Stimulated activated naive CD4-positive, alpha-beta T cell treated with Interleukin-2 at 50 U/mL for 16 hours (primary cell): Measurements from ENCODE around the gene CLEC7A.

Source experiments
- DNase-seq: peaks from one replicate; lab custom pipeline; 2025; lab: John Stamatoyannopoulos, UW

CLEC7A gene

DNA sequence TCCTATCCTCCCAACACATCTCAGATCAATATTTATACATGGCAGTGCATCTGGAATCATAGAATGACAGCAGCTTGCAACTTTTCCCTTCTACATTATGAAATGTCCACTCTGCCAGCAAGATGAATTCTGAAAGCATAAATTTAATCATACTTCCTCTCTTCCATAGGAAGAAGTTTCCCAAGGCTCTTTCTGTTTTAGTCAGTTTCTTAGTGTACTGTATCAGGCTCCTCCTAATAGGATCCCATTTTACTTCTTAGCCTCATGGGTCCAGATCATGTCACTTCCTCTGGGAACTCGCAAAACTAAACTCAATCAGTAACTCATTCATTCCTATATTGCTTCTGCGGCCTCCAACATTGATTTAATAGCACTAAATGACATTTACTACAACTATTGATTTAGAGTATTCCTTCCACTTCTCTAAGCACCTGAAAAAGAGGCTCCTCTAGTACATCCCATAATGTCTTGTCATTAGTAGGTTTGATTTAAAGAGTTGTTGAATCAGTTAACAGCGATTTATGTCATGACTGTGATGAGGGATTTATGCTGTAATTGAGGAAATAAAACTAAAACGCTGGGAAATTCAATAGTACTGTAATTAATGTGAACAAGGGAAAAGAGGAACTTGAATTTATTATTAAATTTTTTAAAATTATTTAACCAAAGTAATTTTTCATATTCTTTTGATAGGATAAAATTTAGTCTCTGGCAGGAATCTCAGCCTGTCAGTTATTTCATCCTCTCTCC is 35.2 kb downstream of the CLEC7A start:
- no peak for DNase-seq

DNA sequence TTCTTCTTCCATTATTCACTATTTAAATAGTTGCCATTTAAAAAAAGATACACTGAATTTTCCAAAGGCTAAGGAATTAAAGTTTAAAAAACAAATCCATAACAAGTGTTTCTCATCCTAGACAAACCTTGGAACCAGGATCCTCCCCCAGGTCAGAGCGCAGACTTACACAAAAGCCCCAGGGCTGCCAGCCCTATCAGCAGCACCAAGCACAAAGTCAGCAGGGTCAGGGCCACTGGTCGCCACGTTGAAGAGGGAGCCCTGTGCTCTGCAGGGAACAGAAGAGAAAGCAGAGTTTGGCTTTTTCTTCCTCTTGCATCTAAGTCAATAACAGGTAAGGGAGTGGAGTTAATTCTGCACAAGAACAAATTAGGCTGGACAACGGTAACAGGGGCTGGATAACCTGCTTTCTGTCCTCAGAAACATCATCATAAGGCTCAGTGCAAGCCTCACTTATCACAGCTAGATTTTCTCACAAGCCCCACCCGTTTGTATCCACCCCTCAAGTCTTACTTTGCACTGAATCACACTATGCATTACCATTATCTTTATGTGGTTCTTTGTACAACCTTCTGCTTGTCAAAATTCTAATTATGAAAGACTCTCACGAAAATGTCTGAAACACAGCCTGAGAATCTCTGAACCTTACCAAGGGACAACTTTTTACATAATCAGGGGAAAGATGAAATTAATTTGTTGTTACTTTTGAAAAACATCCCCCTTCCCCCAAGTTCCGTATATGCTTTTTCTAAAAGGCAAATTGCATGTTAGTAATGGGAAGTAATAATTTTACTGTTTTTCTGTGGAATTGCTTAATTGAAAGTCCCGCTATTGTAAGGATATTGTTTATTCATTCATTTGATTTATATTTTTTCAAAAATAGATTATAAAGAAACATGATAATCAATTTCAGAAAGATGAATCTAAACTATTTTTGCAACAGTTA is 40.8 kb downstream of the CLEC7A start:
- no peak for DNase-seq

DNA sequence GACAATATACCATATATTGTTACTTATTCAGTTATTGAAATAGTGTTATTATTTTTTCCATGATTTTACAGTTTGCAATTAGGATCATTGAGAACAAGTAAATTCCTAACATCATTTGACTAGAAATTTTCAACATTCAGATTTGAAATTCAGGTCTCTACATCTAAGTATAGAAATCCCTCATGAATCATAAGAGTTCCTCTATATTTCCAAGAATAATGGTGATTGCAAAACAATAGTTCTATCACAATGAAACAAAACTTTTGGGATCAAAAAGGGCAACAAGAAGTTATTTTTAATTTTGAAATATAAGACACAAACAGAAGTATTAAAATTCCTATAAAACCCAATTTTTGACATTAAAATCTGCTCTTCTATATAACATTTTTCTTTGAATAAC is 42.0 kb downstream of the CLEC7A start:
- no peak for DNase-seq

DNA sequence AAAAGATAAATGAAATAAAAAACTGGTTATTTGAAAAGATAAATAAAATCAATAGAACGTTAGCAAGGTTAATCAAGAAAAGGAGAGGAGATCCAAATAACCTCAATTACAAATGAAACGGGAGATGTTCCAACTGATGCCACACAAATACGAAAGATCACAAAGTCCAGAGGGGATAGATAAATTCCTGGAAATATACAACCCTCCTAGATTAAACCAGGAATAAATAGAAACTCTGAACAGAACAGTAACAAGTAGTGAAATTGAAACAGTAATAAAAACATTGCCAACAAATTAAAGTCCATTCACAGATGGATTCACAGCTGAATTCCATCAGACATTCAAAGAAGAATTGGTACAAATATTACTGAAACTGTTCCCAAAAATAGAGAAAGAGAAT is 43.6 kb downstream of the CLEC7A start:
- no peak for DNase-seq

DNA sequence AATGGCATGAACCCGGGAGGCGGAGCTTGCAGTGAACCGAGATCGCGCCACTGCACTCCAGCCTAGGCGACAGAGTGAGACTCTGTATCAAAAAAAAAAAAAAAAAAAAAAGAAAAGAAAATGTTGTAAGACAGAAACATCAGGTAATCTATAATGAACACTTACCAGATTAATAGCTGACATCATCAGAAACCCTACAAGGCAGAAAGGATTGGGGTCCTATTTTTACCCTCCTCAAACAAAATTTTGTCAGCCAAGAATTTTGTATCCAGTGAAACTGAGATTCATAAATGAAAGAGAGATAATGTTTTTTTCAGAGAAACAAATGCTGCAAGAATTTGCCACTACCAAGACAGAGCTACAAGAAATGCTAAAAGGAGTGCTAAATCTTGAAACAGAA is 45.3 kb downstream of the CLEC7A start:
- DNase-seq, result no peak

DNA sequence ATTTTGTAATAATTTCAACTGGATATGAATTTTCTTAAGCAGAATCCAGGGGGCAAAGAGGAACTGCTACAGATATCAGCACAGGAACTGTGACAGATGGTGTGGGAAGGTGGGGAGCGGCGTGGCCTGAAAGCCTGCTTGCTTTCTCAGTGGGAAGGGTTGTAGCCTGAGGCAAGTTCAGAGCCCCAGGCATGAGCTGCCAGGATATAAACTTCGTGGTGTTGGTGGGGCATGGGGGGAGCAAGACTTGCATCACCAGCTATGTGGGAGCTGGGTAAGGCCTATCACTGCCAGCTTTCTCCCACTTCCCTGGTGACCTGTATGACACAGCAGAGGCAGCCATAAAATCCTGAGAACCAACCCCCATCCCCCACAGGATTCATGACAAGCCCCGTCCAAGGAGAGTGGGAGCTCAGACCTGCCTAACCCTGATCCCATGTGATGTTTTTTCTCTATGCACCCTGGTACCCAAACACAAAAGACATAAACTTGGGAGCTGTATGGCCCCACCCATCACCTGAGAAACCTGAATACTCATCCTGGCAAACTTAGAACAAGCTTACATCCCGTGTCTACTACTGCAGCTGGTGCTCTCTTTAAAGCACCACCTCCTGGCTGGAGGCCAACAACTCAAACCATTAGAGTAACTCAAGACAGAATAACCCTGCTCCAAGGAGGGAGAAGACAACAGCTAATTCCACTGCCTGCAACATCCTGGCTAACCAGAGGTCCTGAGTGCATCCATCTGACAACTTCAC is 47.7 kb downstream of the CLEC7A start:
- DNase-seq, result no peak

DNA sequence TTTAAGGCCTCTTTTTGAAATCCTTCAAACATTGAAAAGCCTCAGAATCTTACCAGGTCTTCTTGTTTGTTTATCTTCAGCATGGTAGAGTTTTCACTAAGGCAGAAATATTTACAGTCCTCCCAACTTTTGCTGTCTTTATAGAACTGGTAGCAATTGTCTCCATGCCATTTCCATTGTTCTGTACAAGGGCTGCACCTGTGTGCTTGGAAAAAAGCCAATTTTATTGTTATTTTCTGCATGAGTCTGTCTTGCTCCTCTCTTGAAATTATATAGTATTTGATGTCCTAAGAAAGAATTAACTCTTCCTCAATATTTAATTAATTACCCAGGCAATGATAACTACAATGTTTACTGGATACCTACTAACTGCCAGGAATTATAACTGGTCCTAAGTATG is 54.5 kb downstream of the CLEC7A start:
- DNase-seq, result no peak

DNA sequence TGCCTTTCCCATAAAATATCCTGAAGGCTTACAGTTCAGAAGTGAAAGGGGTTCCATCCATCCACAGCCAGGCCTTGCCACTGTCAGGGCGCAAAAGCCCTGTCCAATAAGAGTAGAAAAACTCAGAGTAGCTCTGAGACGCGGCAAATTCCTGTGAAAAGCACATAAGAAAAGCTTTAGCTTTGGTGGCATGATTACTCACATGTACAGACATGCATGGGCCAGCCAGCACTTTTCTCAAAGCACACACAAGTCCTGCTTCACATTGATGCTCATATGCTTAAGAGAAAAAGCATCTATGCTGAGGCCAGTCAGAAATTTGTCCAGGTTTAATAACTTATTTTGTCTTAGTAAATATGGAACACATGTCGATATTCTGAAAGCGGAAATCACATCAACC is 56.7 kb downstream of the CLEC7A start:
- DNase-seq, result no peak

DNA sequence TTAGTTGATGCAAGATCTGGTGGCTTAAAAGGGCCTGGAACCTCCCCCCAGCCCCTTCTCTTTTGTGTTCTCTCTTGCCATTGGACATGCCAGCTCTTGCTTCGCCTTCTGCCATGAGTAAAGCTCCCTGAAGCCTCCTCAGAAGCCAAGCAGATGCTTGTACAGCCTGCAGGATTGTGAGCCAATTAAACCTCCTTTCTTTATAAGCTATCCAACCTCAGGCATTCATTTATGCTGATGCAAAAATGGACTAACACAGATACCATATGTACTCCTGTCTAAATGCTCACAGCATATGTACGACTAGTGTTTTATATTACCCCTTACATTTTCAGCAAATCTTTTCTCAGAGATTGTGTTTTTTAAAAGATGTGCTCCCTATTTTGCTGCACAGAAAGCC is 57.9 kb downstream of the CLEC7A start:
- DNase-seq, result no peak

DNA sequence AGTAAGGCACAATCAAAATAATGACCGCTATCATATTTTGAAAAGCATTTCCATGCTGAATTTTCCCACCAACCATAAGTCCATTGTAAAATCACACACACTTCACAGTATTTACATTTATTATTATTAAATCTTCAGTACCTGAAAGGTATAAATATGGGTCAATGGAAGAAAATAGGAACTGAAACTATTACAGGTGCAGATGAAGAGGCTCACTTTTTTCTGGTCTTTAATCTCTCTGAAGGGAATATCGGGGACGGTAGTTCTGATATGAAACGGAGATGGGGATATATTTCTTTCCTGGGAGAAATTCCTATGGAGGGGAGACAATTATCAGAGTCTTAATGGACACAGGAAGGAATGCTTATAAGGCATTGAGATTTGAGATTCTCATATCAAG is 59.6 kb downstream of the CLEC7A start:
- DNase-seq, result no peak

DNA sequence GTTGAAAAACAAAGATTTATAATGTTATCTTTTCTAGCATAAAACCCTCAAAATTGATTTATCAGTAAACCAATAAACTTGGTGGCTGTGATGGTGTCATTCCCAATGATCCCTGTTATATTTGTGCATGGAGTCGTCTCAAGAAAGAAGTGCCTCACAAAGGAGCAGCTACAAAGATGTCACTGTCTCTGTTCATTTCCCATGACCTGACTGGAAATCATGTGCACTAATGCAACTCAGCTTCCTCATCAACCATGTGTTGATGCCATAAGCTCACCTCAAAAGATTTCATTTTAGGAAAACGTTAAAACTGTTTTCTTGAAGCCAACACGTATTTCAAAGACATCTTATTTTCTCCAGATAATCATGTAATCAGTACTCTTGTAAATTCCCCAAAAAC is 60.0 kb downstream of the CLEC7A start:
- DNase-seq, result no peak

DNA sequence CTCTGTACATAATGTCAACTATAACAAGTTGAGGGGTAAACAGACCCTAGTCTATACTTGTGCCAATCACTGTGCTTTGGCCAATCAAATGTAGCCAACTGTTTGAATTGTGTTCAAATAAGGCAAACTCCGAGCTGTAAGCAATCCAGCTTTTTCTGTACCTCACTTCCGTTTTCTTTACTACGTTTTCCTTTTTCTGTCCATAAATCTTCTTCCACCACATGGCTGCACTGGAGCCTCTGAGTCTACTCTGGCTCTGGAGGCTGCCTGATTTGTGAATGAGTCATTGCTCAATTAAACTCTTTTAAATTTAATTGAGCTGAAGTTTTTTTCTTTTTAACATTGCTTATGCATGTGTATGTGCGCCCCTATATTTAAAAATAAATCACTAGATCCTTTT is 60.9 kb downstream of the CLEC7A start:
- no peak for DNase-seq

DNA sequence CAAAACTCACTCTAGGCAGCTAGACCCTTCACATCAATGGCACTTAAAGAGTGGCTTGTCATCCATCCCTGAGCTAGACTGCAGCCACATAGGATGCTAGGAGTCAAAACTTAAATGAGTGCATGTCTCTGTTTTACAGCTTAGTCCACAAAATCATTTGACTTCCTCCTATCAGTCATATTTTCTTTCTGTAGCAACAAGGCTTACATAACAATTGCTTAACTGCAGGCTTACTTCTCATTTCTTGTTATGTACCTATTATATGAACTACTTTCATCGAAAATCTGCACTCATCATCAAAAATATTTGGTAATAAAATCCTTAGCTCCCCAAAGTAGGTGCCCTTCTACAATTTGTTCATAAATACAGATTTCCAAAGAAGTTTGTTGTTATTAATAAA is 61.4 kb downstream of the CLEC7A start:
- no peak for DNase-seq

DNA sequence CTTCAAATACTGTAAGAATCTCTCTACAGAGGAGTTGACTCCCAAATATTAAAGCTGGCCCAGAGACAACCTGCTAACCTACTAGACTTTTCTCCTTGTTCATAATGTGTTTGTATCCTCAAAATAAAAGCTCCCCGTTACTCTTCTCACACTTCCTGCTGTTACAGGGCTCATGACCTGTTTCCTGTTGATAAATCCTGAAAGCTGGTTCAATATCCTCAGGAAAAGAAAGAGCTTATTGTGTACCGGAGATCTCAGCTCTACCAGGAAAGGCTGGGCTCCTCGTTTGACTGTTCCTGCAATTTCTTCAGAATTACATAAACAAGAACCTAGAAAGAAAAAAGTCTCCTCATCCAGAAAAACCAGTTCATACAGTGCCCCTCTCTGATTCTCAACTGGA is 62.1 kb downstream of the CLEC7A start:
- DNase-seq, result no peak

DNA sequence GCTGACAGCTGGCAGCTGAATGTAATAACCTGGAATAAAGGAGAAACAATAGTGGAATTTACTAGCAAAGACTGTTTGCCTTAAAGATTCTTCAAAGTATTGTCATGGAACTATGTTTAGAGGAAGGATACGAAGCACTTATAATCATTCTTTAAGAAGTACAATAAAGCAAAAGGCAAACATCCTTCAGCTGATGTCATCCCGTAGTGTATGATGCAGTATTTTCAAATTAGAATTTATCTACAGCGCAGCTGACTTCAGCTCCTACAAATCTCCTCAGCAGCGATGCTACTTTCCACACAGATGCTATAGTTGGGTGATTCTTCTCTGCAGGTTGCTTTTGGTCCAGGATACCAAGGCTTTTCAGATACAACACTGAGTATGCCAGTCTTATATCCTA is 62.7 kb downstream of the CLEC7A start:
- no peak for DNase-seq
